ENCODE data around the gene PCDHA8. TPM values are rescaled to one million over a fixed set of nuclear protein-coding genes. Genes with fewer than 3 reads are reported as not detected.

PCDHA8 gene
- total RNA-seq, 1 donor, result under 0.01 TPM

DNA sequence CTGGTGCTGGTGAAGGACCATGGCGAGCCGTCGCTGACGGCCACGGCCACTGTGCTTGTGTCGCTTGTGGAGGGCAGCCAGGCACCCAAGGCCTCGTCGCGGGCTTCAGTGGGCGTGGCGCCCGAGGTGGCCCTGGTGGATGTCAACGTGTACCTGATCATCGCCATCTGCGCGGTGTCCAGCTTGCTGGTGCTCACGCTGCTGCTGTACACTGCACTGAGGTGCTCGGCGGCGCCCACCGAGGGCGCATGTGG, 16.9 kb downstream of the PCDHA8 start:
- no peak overlapping the region for H3K4me3 ChIP-seq (ENCODE audit: low read depth, low read length)
- TF ChIP-seq, protein P1, sequence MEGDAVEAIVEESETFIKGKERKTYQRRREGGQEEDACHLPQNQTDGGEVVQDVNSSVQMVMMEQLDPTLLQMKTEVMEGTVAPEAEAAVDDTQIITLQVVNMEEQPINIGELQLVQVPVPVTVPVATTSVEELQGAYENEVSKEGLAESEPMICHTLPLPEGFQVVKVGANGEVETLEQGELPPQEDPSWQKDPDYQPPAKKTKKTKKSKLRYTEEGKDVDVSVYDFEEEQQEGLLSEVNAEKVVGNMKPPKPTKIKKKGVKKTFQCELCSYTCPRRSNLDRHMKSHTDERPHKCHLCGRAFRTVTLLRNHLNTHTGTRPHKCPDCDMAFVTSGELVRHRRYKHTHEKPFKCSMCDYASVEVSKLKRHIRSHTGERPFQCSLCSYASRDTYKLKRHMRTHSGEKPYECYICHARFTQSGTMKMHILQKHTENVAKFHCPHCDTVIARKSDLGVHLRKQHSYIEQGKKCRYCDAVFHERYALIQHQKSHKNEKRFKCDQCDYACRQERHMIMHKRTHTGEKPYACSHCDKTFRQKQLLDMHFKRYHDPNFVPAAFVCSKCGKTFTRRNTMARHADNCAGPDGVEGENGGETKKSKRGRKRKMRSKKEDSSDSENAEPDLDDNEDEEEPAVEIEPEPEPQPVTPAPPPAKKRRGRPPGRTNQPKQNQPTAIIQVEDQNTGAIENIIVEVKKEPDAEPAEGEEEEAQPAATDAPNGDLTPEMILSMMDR (IDR thresholded peaks at IDR 0.05; ENCODE audit: insufficient read depth, low read depth, low read length), result no peak
- no peak for DNase-seq (ENCODE audit: low read depth)

DNA sequence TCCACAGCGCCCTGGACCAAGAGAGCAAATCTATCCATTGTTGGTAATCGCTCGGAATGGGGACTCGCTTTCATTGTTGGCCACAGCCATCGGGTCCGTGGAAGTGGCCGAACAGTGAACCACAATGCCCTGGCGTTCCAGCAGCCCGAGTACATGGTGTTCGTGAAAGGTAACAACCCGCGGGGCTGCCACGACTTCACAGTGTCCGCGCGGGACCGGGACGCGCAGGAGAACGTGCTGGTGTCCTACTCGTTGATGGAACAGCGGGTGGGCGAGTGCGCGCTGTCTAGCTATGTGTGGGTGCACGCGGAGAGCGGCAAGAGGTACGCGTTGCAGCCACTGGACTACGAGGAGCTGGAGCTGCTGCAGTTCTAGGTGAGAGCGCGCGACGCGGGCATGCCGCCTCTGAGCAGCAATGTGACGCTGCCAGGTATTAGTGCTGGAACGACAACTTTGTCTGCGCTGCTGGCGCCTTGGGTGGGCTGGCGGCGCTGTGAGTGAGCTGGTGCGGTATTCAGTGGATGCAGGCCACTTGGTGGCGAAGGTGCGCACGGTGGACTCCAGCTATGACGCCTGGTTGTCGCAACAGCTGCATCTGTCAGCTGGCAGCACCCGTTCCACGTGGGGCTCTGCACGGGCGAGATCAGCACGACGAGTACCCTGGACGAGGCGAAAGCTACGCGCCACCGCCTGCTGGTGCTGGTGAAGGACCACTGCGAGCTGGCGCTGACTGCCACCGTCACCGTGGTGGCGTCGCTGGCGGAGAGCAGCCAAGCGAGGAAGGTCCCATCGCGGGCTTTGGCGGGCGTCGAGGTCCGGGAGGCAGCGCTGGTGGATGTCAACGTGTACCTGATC, 21.7 kb downstream of the PCDHA8 start:
- TF ChIP-seq, protein P1 (IDR thresholded peaks at IDR 0.05; ENCODE audit: insufficient read depth, low read depth, low read length), result no peak
- H3K4me3 ChIP-seq (ENCODE audit: low read depth, low read length), result no peak overlapping the region
- DNase-seq (ENCODE audit: low read depth), result no peak

DNA sequence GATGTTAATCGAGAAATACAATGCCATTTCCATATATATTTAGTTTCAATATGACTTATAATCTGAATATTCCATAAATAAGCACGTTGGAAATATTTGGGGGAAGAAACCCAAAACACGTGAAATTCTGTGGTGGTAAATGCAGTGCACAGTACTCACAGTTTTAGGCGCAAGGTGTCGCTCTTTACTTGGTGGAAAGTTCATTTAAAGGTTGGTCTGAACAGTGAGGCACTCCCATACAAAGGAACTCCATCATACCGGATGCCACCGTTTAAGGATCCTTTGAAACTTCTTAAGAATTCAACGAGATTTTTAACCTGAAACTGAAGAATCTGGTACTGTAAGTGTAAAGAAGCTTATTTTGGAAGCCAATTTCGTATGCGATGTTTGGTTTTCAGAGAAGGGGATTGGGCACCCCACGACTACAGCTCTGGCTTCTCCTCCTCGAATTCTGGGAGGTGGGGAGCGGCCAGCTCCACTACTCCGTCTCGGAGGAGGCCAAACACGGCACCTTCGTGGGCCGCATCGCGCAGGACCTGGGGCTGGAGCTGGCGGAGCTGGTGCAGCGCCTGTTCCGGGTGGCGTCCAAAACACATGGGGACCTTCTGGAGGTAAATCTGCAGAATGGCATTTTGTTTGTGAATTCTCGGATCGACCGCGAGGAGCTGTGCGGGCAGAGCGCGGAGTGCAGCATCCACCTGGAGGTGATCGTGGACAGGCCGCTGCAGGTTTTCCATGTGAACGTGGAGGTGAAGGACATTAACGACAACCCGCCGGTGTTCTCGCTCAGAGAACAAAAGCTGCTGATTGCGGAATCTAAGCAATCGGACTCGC, 28.0 kb downstream of the PCDHA8 start, which contains the start of gene PCDHA11:
PCDHA11 (plus strand) TSS at position 237 of the 834 bp plus-strand sequence; CDS start at position 384, 147 bp downstream.
- TF ChIP-seq, protein P1 (IDR thresholded peaks at IDR 0.05; ENCODE audit: insufficient read depth, low read depth, low read length), result no peak
- no peak for DNase-seq (ENCODE audit: low read depth)
- no peak within 1 kb of the TSS for H3K4me3 ChIP-seq (ENCODE audit: low read depth, low read length)

DNA sequence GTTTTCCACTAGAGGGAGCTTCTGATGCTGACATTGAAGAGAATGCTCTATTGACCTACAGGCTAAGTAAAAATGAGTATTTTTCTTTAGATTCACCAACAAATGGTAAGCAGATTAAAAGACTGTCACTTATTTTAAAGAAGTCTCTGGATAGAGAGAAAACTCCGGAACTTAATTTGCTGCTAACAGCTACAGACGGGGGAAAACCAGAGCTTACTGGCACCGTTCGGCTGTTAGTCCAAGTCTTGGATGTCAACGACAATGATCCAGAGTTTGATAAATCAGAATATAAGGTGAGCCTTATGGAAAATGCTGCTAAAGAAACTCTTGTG, 28.5 kb downstream of the PCDHA8 start:
- TF ChIP-seq, protein P1 (IDR thresholded peaks at IDR 0.05; ENCODE audit: insufficient read depth, low read depth, low read length), result peak; percentile 25
- DNase-seq (ENCODE audit: low read depth), result no peak
- no peak overlapping the region for H3K4me3 ChIP-seq (ENCODE audit: low read depth, low read length)

DNA sequence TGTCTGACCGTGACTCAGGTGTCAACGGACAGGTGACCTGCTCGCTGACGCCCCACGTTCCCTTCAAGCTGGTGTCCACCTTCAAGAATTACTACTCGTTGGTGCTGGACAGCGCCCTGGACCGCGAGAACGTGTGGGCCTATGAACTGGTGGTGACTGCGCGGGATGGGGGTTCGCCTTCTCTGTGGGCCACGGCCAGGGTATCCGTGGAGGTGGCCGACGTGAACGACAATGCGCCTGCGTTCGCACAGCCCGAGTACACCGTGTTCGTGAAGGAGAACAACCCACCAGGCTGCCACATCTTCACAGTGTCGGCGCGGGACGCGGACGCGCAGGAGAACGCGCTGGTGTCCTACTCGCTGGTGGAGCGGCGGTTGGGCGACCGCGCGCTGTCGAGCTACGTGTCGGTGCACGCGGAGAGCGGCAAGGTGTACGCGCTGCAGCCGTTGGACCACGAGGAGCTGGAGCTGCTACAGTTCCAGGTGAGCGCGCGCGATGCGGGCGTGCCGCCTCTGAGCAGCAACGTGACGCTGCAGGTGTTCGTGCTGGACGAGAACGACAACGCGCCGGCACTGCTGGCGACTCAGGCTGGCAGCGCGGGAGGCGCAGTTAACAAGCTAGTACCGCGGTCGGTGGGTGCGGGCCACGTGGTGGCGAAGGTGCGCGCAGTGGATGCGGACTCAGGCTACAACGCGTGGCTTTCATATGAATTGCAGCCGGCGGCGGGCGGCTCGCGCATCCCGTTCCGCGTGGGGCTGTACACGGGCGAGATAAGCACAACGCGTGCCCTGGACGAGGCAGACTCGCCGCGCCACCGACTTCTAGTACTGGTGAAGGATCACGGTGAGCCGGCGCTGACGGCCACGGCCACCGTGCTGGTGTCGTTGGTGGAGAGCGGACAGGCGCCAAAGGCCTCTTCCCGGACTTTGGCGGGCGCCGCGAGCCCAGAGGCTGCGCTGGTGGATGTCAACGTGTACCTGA, 29.5 kb downstream of the PCDHA8 start:
- TF ChIP-seq, protein P1 (IDR thresholded peaks at IDR 0.05; ENCODE audit: insufficient read depth, low read depth, low read length), result no peak
- no peak overlapping the region for H3K4me3 ChIP-seq (ENCODE audit: low read depth, low read length)
- no peak for DNase-seq (ENCODE audit: low read depth)

Data from fibroblast of villous mesenchyme (primary cell).